ENCODE measurements around the gene TRAPPC14. TPM values are rescaled to one million over a fixed set of nuclear protein-coding genes. Genes with fewer than 3 reads are reported as not detected.

TRAPPC14 gene
- polyA plus RNA-seq, 3 donors = 15.1 to 19.5 (median 16.1) TPM

DNA sequence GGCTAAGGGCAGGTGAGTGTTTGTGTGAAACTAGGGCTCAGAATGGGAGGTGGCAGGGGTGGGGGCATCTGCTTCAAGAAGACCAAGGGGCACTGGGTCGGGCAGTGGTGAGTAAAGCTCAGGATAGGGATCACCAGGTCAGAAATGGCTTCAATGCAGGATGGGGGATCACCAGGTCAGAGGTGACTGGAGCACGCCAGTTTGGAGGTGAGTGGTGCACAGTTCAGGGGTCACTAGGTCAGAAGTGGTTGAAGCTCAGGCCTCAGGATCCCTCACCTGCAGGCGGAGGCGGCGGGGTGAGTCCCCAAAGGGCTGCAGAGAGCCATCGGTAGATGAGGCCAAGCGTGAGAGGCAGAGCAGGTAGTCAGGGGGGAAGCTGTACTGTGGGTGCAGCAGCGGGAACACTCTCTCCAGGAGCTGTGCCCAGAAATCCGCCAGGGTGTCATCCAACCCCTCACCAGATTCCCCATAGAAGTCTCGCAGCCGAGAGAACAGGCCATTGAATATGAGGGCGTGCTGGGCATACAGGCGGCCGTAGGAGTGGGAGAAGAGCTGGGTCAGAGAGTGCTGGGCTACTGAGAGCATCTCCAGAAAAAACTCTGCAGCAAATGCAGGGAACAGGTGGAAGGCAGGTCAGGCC is 16.9 kb upstream of the TRAPPC14 start:
- no peak for DNase-seq (ENCODE audit: low read depth in 3 of 3, low spot score in 2 of 3)

DNA sequence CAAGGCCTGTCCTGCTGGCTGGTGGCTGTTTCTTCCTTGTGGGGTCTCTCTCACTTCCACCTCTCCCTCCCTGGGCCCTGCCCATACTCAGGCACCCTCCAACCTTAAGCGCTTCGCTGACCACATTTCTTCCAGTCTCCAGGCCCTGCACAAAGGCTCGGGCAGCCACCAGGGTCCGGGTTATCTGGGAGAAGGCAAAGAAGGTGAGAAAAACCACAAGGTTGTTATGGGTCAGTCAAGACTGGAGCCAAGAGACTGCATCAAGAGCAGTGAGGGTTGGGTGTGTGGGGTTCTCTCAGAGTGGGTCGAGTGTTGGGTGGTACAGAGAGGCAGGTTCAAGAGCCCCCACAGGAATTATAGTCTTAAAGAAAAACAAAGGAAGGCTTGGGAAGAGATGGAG is 16.1 kb upstream of the TRAPPC14 start:
- no peak for DNase-seq (ENCODE audit: low read depth in 3 of 3, low spot score in 2 of 3)

DNA sequence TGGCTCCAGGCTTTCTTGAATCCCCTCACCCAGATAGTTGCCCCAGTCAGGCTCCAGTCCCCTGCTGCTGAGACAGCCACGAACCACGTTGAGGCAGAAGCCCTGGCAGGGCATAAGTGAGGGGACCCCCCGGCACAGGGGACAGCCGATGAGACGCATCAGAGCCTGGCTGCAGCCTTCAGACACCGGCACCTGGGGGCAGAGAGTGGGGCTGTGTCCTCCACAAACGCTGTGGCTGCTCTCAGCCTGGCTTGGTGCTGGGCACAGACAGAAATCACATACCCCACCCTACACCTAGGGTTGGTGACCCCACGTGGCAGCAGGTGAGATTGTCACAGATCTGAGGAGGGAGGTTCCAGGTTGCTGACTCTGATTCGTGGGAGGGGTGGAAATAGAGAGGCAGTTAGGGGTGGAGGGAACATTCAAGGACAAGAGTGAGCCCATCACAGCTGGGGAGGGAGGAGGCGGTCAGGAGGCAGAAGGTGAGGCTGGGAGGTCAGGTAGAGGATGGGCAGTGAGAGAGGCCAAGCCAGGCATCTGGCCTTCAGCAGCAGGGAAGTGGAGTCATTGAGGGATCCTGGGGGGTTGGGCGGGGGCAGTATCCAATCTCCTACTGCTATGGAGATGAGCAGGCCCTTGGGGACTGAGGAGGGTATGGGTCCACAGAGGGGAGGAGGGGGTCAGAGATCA is 15.4 kb upstream of the TRAPPC14 start:
- DNase-seq (ENCODE audit: low read depth in 3 of 3, low spot score in 2 of 3) = no peak

DNA sequence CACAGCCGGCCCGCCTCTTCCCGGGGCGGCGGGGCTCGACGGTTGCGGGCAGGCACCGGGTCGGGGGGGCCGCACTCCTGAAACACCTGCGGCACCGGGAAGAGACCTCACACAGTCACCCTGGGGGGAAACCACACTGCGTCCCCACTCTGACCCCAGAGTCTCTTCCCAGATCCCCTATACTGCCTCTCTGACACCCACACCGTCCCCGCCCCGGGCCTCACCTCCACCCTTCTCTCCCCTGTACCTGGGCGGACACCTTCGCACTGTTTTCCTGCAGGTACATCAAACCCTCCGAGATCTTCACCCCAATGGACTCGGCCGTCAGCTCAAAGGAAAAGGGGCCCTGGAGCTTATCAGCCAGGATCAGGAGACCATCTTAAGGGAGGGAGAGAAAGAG is 13.3 kb upstream of the TRAPPC14 start:
- no peak for DNase-seq (ENCODE audit: low read depth in 3 of 3, low spot score in 2 of 3)

DNA sequence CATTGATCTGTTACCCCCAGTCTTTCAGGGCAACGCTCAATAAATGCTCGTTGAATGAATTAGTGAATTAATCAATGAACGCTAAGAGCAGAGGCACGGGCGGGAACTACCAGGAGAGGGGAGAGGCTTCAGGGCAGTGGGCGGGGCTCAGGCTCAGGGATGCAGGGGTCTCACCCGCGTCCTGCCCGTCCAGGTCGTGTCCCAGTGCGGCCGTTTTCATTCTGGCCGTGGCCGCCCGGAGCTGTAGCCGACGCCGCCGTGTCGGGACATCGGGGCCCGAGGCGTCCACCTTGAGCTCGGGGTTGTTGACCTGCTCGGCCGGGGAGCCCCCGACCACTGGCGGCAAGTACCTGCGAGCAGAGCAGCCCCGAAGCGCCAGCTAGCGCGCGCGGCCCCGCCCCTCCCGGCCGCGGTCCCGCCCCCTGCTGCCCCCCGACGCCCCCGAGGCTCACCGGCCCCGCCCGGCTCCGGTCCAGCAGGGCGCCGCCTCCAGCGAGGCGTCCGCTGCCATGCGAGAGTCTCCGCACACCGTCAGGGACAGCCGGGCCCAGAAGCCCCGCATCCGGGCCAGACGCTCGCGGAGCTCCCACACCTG is 12.7 kb upstream of the TRAPPC14 start:
- DNase-seq (ENCODE audit: low read depth in 3 of 3, low spot score in 2 of 3) = no peak

DNA sequence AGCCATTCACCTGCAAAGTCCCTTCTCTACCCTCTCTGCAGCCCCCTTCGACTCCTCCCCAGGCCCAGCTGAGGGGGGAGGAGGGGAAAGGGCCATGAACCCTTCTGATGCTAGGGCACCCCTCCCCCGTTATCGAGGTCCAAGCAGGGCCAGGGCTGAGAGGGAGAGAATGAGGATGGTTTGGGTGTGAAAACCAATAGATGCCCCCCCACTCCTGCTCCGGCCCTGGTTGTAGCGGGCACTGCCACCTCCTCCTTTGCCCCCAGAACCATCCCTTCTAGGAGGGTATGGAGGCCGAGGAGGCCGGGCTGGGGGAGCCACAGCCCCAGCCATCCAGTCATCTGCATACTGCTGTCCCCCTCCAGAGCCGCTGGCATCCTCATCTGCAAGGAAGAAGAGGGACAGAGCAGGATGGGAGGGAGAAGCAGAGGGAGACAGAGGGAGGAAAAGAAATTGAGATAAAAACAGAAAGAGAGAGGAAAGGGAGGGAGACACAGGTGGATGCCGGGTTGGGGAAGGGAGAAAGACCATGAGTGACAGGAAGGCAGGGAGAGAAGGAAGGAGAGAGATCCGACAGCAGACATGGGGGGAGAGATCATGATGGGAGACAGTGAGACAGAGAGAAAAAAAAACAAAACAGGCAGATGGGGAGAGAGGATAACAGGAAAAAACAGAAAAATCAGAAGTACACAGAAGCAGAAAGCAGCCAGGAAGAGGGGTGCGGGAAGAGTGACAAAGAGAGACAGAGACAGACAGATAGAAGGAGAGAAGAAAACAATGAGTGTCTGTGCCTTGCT is 11.8 kb upstream of the TRAPPC14 start:
- no peak for DNase-seq (ENCODE audit: low read depth in 3 of 3, low spot score in 2 of 3)

DNA sequence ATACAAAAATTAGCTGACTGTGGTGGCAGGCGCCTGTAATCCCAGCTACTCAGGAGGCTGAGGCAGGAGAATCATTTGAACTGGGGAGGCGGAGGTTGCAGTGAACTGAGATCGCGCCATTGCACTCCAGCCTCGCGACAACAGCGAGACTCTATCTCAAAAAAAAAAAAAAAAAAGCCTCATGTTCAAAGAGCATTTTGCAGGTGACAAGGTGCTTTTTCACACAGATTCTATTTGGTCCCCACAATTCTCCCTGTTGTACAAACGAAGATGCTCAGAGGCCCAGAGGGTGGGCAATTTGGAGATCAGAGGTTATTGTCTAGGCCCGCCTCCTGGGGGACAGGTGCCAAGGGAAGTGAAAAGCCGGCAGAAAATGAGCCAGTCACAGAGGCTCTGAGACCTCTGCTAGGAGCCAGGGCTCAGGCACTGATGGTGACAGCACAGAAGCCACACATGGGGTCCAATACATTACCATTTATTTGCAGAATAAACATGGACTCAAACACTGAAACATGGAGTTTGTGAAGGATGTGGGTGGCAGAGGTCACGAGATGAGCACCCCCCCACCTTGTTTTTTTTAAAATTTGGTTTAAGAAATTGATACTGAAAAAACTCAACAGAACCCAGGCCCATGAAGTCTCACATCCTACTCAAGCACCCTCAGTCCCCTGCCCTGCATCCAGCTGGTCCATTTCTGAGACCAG is 10.8 kb upstream of the TRAPPC14 start:
- no peak for DNase-seq (ENCODE audit: low read depth in 3 of 3, low spot score in 2 of 3)

DNA sequence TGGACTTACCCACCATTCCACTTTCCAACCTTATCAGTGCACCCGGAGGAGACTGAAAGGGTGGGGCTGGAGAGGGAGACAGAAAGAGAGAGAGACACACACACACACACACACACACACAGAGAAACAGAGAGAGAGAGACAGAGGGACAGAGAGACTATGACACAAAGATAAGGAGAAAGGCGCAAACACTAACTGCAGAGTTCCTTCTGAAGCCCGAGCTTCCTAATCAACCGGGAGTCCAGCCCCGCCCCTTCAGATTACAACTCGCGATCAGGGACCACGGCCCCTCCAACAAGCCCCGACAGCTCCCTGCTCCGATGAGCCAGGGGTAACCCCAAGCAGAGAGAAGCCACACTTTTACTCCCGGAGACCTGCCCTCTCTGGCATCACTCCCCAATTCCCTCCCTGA is 9.4 kb upstream of the TRAPPC14 start:
- DNase-seq (ENCODE audit: low read depth in 3 of 3, low spot score in 2 of 3) = no peak

DNA sequence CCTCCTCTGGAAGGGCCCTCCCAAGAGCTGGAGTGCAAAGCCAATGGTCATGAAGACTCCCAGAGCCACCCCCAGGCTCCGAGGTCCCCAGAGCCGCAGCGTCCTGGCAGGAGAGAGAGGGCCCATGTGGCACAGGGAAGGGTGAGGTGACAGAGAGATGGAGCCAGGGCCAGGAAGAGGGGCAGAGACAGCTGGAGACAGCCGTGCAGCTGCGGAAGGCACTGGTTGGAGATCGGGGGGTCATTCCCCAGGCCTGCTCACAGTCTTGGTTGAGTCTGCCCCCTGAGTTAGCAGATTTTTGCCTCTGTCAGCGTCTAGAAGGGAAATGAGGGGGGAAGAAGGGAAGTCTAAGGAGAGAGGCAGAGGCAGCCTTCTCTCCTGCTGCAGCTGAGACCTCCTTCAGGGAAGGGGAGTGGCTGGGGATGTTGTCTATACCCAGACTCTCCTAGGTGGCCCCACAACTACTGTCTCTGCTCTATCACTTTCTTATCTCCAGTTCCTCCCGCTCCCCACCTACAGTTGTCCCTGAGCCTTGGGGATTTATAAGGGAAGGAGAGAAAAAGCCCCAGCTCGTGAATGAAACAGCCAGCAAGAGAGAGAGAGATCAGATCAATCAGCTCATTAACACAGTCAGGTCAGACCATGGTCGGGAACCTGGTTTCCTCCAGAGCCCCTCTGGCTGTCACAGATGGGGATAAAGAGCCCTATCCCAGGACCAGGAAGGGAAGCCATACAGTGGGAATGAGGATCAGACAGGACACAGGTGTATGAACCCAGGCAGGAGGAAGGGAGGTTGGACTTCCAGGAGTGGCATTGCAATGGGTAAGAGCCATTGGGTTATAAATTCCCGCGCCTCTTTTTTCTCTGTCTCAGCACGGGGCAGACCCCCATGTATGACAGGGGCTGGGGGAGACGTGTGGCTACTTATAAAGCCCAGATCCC is 8.7 kb upstream of the TRAPPC14 start:
- DNase-seq (ENCODE audit: low read depth in 3 of 3, low spot score in 2 of 3) = no peak

DNA sequence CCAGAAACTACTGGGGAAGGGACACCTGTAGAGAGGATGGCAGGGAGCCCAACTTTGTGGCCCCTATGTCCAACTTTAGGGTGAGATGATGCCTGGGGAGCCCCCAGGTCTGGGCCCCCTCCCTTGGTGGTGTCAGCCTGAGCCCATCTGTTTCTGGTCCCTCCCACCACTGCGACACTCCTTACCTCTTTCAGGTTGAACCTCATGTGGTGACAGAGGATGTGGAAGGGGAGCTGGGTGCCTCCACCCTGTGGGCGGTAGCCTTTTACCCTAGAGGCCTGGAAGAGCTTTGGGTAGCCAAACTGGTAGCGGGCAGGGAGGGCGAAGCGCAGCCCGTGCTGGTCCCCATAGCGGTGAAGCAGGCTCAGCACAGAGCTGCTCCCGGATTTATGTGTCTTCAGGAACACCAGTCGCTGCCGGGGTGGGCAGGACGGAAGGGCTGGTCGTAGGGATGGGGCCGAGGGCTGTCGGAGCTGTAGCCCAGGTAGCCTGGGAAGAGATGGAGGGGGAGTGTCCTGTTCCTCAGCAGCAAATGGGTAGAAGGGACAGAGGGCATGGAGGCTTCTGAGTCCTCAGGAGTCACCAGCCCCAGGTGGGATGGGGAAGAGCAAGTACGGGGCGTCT is 7.9 kb upstream of the TRAPPC14 start:
- no peak for DNase-seq (ENCODE audit: low read depth in 3 of 3, low spot score in 2 of 3)

DNA sequence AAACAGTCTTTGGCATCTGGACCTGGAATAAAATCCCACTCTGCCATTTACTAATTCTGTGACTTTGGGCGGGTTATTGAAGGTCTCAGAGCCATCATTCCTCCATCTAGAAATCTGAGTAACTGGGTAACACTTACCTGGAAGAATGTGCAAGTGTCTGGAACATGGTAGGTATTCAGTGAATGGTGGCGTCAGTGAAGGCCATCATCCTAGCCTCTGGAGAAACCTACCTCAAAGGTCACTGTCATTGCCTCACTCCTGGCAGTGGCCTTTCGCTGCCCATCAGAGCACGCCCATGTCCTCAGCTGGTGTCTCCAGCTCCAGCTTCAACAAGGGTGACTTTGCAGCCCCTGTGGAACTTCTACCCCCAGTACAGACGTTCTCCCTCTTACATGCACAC is 5.3 kb upstream of the TRAPPC14 start:
- no peak for DNase-seq (ENCODE audit: low read depth in 3 of 3, low spot score in 2 of 3)

DNA sequence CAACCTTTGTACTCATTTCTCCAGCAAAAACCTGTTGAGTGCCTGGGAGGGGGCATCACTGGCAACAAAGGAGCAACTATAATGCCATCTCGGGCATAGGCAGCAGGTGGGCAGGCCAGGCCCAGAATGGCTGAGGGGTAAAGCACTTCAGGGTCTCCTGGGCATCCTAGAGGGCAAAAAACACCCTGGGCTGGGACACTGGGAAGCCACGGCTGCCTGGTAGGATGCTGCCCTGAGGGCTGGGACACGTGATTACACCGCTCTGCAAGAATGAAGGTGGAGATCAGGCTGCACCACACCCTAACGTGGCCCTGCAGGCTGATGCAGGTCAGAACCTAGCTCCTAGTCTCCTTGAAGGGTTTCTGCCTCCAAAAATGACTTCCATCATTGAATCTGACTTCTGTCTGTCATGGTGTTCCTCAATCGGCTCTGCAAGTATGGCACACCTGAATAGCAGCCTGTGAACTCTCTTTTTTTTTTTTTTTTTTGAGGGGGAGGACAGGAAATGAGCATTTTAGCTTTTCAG is 4.5 kb upstream of the TRAPPC14 start:
- DNase-seq (ENCODE audit: low read depth in 3 of 3, low spot score in 2 of 3) = no peak

DNA sequence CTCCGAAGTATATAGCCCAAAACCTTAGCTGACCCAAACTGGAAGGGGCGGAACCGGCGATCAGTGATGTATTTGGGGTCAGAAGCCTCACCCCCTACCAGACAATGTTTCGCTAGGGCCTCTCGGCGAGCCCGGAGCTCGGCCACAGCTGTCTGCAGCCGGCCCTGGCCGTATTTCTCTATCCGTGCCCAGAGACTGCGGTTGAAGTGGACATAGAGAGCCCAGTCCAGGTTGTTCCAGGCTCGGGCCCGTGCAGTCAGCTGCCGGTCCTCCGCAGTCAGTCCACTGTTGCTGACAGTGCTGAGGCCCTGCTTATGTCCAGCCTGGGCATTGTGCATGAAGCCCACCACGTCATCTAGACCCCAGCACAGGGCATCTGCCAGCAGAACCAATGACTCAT is 1.5 kb upstream of the TRAPPC14 start:
- no peak for DNase-seq (ENCODE audit: low read depth in 3 of 3, low spot score in 2 of 3)

DNA sequence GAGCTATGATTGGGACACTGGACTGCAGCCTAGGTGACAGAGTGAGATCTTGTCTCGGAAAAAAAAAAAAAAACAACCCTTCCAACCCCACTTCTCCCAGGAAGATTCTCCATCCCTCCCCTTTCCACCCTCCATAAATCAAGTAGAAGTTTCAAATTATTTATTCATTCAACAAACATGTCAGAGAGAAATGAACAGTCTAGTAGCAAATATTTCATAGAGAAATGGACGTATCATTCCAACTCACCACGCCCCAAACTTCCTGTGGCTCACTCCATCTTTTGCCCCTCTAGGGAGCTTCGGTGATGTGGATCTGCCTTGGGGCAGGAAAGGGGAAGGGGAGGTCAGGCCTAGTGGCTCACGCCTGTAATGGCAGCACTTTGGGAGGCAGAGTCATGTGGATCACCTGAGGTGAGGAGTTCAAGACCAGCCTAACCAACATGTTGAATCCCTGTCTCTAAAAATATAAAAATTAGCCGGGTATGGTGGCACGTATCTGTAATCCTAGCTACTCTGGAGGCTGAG is 638 bp upstream of the TRAPPC14 start:
- no peak for DNase-seq (ENCODE audit: low read depth in 3 of 3, low spot score in 2 of 3)

DNA sequence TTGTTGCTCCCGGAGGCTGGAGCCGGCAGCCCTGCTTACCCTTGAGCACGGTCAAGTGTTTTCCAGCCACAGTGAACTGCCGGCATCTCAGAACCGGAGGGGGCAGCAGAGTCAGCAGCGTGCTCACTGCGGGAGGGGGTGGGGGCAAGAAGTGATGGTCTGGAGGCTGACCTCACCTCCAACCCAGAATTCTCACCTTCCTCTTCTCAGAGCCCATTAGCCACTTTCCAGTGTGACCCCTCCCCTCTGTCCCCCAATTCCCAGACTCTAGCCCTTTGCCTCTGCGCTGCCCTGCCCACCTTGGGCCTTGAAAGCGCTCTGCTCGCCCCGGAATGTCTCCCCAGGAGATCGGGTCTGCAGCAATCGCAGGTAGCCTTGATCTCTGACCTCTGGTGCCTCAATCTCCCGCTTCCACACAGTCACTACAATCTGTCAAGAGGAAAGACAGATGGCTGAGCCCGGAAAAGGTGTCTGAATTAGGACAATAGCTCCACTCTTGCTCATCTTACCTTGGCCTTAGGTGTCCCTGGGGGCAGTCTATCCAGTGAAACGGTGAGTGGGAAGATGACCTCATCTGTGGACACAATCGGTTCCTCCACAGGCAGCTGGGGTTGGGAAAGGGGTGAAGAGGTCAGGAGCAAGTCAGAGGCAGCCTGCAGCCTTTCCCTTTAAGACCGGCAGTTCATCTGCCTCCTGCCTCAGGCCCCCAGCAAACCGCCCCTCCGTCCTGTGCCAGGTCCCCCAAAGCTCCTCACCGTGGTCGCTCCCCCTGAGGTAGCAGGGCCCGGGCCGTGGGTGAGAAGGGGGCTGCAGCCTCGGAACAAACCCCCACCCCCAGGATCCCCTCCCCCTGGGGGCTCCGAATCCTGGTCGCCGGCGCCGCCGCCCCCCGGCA is 942 bp downstream of the TRAPPC14 start:
- DNase-seq (ENCODE audit: low read depth in 3 of 3, low spot score in 2 of 3) = no peak

DNA sequence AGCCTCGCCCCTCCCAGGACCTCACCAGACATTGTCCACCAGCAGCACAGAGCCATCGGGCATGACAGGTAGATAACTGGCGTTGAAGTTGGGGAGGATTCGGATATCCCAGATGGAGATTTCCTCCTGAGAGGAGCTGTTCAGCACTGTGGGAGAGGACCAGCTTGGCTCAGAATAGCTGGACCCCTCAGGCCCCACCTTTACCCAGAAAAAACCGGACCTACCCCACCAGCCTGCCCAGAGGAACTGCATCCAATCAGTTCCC is 1.5 kb downstream of the TRAPPC14 start:
- DNase-seq (ENCODE audit: low read depth in 3 of 3, low spot score in 2 of 3) = no peak

DNA sequence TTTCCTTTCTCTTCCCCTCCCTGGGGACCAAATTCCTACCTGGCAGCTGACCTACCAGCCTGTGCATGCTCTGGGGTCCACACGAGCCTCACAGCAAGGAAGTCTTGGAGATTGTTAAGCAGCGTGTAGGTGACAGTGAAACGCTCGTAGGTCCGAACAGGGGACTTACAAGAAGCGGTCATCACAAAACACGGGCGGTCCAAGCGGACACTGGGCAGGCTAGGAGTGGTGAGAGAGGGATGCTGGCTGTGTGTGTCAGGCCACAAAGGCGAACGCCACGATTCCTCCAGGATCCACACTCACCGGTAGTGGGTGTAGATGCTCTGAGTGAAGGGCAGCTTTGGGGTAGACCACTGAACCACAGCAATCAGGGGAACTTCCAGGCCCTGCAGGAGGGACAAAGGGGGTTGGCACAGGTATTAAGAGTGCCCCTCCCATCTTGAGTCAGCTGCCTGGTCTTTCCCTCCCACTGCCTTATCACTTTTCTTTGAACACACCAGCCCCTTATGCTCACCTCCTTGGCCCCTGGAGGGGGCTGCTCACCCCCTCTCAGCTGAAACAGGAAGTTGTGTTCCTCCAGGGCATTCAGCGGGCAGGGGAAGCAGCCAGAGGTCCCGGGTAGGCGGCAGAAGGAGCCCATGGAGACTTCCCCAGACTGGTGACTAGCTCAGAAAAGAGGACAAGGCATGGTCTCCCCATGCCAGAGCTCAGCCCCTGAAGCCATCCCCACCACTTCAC is 2.0 kb downstream of the TRAPPC14 start:
- DNase-seq (ENCODE audit: low read depth in 3 of 3, low spot score in 2 of 3) = no peak

All from right renal cortex interstitium (tissue), 3 donors.